GM18505 (cell line): ENCODE measurements around the gene GRIK1.

Source experiments
- ATAC-seq: cut with Tn5 transposase; IDR thresholded peaks from one replicate; pipeline ENCODE4 v1.9.1; 2021; ENCODE audit not compliant: unreplicated experiment
- POLR2A ChIP-seq: IDR thresholded peaks from 4 replicates; pipeline ENCODE4 v1.6.1; 2011; ENCODE audit warnings: borderline replicate concordance; ENCODE audit not compliant: insufficient read depth, insufficient read length; ENCODE audit errors: extremely low read depth

Gene GRIK1

DNA sequence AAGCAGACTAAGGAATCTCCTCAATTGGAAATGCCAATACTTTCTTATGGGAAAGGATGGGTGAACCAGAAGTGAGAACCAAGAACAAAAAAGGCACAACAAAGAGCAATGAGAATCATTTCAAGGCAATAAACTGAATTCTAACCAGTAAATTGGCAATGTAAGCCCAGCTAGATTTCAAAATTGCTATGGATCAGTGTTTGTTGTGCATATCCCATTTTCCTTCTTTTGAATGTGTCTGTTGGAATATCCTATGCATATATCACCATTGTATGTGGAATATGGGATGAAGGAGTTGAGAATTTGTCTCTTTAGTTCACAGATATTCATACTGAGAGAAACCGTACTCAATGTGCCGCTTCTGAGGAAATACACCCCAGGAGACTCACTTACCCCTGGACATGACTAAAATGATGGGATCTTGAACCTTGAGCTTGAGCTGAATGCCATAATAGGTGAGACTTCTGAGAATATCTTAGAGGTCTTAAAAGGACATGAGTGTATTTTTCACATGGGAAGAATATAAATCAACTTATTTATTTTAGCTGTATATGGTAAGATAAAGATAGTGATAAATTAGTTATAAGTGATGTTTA lies 425.0 kb downstream of the GRIK1 start:
- no peak for TF ChIP-seq POLR2A
- no peak for ATAC-seq

- no peak for ATAC-seq
- TF ChIP-seq POLR2A: no peak
Observed at GRCh38 chr21:29513535-29513934, 426.3 kb downstream of the GRIK1 start.

- no peak for TF ChIP-seq POLR2A
- no peak for ATAC-seq
Observed at GRCh38 chr21:29511096-29511495, 428.7 kb downstream of the GRIK1 start.

- no peak for ATAC-seq
- no peak for TF ChIP-seq POLR2A
Observed at GRCh38 chr21:29509121-29509520, 430.7 kb downstream of the GRIK1 start.

- TF ChIP-seq POLR2A: no peak
- no peak for ATAC-seq
Observed at GRCh38 chr21:29508301-29508700, 431.5 kb downstream of the GRIK1 start.

- TF ChIP-seq POLR2A: no peak
- ATAC-seq: no peak
Observed at GRCh38 chr21:29506947-29507346, 432.8 kb downstream of the GRIK1 start.

DNA sequence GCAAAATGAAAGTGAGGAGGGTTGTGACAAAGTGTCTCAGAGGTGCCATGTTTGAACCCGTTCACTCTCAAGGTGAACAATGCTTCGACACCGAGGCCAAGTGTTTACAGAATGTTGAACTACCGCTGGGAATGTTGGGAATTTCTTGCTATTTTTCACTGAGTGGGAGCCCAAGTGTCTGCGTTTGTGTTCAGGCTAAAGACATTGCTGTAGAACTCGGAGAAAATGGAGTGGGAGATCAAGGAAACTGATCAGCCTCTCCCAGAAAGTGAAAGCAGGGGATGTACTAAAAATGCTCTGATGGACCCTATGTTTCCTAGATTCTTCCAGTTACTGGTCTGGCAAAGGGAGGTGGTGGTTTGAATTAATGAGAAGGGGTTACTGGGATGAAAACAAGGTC lies 433.6 kb downstream of the GRIK1 start:
- no peak for TF ChIP-seq POLR2A

GRCh38 chr21:29504751-29505321 lies 435.0 kb downstream of the GRIK1 start:
- TF ChIP-seq POLR2A: no peak
- no peak for ATAC-seq

More for the DNA sequence above, 433.6 kb downstream of the GRIK1 start:
- no peak for ATAC-seq

DNA sequence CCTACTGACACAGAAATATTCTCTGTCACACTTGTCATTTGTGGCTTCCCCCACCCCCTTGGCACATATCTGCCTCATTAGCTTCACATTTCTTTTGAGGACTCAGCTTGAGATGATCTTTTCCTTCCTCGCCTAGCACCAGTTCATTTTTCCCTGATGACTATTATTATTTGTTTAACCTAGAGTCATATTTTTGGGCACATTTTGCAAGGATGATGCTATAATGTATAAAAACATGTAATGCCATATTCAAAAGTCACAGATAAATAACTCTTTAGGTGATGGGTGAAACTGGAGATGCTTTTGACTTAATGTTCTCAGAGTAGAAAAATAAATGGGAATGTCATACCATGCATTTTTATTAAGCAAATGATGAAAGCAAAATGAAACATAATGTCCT lies 438.3 kb downstream of the GRIK1 start:
- no peak for TF ChIP-seq POLR2A
- no peak for ATAC-seq

DNA sequence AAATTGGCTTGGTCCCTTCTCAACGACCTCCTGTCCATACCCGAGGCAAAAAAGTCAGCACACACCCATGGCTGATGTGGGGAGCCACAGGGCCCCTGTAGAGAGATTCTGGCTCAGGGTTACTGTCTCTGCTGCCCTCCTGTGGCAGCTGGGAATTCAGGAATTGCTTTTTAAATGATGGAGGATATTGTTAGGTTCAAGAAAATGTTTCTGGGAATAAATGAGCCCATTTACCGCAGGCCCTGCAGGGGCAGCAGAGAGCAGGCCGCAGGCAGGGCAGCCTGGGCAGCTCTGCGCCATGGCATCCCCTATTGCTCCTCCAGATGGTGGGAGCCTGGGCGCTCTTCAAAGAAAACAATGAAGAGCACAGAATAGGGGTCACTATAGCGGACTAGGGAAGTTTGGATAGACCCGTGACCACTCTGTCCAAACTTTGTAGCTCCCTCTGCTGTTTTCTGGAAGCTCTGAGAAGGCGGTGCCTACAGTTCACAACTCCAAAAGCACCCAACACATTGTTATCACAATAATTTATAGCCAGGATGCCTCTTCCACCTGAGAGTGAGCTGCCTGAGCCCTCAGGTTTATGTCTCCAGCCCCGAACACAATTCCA lies 440.0 kb downstream of the GRIK1 start:
- ATAC-seq: no peak
- no peak for TF ChIP-seq POLR2A

GRCh38 chr21:29499229-29499628 lies 440.6 kb downstream of the GRIK1 start:
- ATAC-seq: no peak
- TF ChIP-seq POLR2A: no peak

DNA sequence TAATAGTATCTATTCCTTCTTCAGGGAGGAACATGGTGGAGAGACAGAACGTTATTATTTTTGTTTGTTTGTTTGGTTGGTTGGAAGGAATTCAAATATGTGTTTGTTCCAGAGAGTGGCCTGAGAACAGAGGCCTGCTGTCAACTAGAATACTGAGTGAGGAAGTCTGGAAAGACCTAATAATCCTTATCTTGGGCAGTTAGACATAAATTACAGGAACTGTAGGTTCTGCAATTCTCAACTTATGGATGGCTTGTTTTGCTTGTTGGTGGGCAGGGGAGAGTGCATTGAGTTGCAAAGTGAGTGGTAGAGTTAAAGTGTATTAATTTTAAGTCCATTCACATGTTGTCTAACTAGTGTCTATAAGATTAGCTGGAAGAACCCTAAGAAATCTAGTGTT lies 443.5 kb downstream of the GRIK1 start:
- no peak for TF ChIP-seq POLR2A
- ATAC-seq: no peak

GRCh38 chr21:29490016-29490415 lies 449.8 kb downstream of the GRIK1 start:
- no peak for ATAC-seq
- no peak for TF ChIP-seq POLR2A

GRCh38 chr21:29487154-29487553 lies 452.6 kb downstream of the GRIK1 start:
- ATAC-seq: no peak

More at GRCh38 chr21:29487154-29487553, 452.6 kb downstream of the GRIK1 start:
- TF ChIP-seq POLR2A: no peak
